Mesendoderm (in vitro differentiated cells): ENCODE data around the gene PLAC9.
A peak's percentile ranks its signal among the peaks of the same experiment; 100 is the strongest.

Experiments used
- DNase-seq: peaks from one replicate; pipeline ENCODE4 v3.0.0; 2013
- H2AK5ac ChIP-seq: 2 replicates; pipeline ENCODE4 v1.6.1; 2013; ENCODE audit warnings: low read length, inconsistent platforms
- H2BK120ac ChIP-seq: 2 replicates; pipeline ENCODE4 v1.6.1; 2013; ENCODE audit warnings: low read depth, mild to moderate bottlenecking, low read length, moderate library complexity, mixed read lengths
- H2BK15ac ChIP-seq: replicated peaks from 2 replicates; pipeline ENCODE4 v1.6.1; 2013; ENCODE audit warnings: low read depth, mild to moderate bottlenecking, moderate library complexity
- H2BK5ac ChIP-seq: 2 replicates; pipeline ENCODE4 v1.6.1; 2013; ENCODE audit warnings: low read length, inconsistent platforms
- H3K18ac ChIP-seq: 2 replicates; pipeline ENCODE4 v1.6.1; 2013; ENCODE audit warnings: mild to moderate bottlenecking, low read length, mixed read lengths
- H3K23ac ChIP-seq: one replicate; pipeline ENCODE4 v1.6.1; 2013; ENCODE audit warnings: low read length
- H3K27ac ChIP-seq: 2 replicates; pipeline ENCODE4 v1.5.1; 2013; ENCODE audit warnings: low read depth, mild to moderate bottlenecking, inconsistent platforms, low read length, moderate library complexity
- H3K27me3 ChIP-seq: 2 replicates; pipeline ENCODE4 v1.6.1; 2013; ENCODE audit warnings: low read length, control low read depth, mild to moderate bottlenecking, inconsistent platforms; ENCODE audit not compliant: insufficient read depth, poor library complexity
- H3K36me3 ChIP-seq: 2 replicates; pipeline ENCODE4 v1.6.1; 2013; ENCODE audit warnings: low read length, inconsistent platforms; ENCODE audit not compliant: control insufficient read depth, insufficient read depth
- H3K4ac ChIP-seq: one replicate; pipeline ENCODE4 v1.6.1; 2013; ENCODE audit warnings: low read depth, mild to moderate bottlenecking, low read length, moderate library complexity
- H3K4me1 ChIP-seq: 2 replicates; pipeline ENCODE4 v1.6.1; 2013; ENCODE audit warnings: low read depth, low read length, inconsistent platforms; ENCODE audit not compliant: control insufficient read depth
- H3K4me2 ChIP-seq: 2 replicates; pipeline ENCODE4 v1.6.1; 2013; ENCODE audit warnings: low read length
- H3K4me3 ChIP-seq: 2 replicates; pipeline ENCODE4 v1.5.1; 2013; ENCODE audit warnings: mild to moderate bottlenecking, low read length
- H3K56ac ChIP-seq: one replicate; pipeline ENCODE4 v1.6.1; 2013; ENCODE audit warnings: low read length
- H3K79me1 ChIP-seq: 2 replicates; pipeline ENCODE4 v1.6.1; 2013; ENCODE audit warnings: low read length, inconsistent platforms
- H3K79me2 ChIP-seq: 2 replicates; pipeline ENCODE4 v1.6.1; 2013; ENCODE audit warnings: mild to moderate bottlenecking, low read length; ENCODE audit not compliant: control insufficient read depth, insufficient read depth
- H3K9ac ChIP-seq: 2 replicates; pipeline ENCODE4 v1.6.1; 2013; ENCODE audit warnings: low read length, inconsistent platforms
- H4K5ac ChIP-seq: one replicate; pipeline ENCODE4 v1.6.1; 2013; ENCODE audit warnings: low read length
- H4K8ac ChIP-seq: one replicate; pipeline ENCODE4 v1.6.1; 2013; ENCODE audit warnings: low read depth, mild to moderate bottlenecking, control low read depth, low read length, moderate library complexity
- WGBS: extraction: QIAGEN DNeasy Blood & Tissue Kit; methylation state at CpG from one replicate; pipeline ENCODE4 v1.1.7; 2013; ENCODE audit warnings: low lambda C conversion rate, missing lambda C conversion rate; ENCODE audit not compliant: insufficient coverage; ENCODE audit errors: extremely low coverage; 5-methylcytosine and 5-hydroxymethylcytosine counted together

The PLAC9 gene

DNA sequence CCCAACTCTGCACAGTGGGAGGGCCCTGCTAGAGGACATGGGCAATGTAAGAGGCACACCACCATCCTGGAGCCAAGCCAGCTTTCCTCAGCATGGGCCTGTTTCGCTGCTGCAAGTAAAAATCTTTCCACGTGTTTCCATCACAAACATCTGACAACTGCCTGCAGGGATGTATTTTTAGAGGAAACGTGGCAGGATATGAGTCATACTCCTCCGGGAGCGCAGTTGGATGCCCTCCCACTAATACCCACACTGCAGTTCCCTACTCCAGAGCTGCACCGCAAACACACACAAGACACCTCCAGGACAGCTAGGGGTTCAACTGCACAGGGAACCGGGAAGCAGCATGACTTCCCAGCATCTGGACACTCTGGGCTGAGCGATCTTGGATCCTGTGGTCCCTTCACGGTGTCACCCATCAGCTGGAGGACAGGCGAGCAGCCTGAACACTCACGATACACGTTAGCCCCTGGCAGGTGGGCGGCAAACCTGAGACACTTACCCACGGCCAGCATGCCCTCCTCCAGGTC is 26.1 kb downstream of the PLAC9 start:
- peaks cover 2% of the 10 kb centered on the region for H3K36me3 ChIP-seq

GRCh38 chr10:80159166-80159873 is 26.8 kb downstream of the PLAC9 start:
- no peak overlapping the region for H3K27ac ChIP-seq
- H2BK15ac ChIP-seq, result no peak overlapping the region
- H3K23ac ChIP-seq, result no peak overlapping the region
- no peak overlapping the region for H3K4me2 ChIP-seq
- H3K4me1 ChIP-seq, result no peaks in the 10 kb centered on the region
- no peak overlapping the region for H3K4ac ChIP-seq
- H2BK120ac ChIP-seq, result no peak overlapping the region
- WGBS, result no CpG with 5 or more reads among the region's 9 CpGs
- no peaks in the 10 kb centered on the region for H3K79me2 ChIP-seq
- no peak overlapping the region for H2BK5ac ChIP-seq
- no peak overlapping the region for H4K5ac ChIP-seq
- no peak for DNase-seq
- H4K8ac ChIP-seq, result no peak overlapping the region
- no peak overlapping the region for H3K18ac ChIP-seq
- no peak overlapping the region for H3K56ac ChIP-seq
- H3K9ac ChIP-seq, result no peak overlapping the region
- H2AK5ac ChIP-seq, result no peak overlapping the region
- H3K79me1 ChIP-seq, result no peaks in the 10 kb centered on the region
- peaks cover 2% of the 10 kb centered on the region for H3K36me3 ChIP-seq
- no peaks in the 10 kb centered on the region for H3K27me3 ChIP-seq
- no peak overlapping the region for H3K4me3 ChIP-seq

More for the DNA sequence above, 26.1 kb downstream of the PLAC9 start:
- Histone ChIP-seq H3K79me1 (no peaks in the 10 kb centered on the region), H4K5ac (no peak overlapping the region), H2BK15ac (no peak overlapping the region), H2AK5ac (no peak overlapping the region), H2BK5ac (no peak overlapping the region), H3K27me3 (no peaks in the 10 kb centered on the region), H3K18ac (no peak overlapping the region), H3K9ac (no peak overlapping the region), H3K4me2 (no peak overlapping the region), H2BK120ac (no peak overlapping the region), H3K4ac (no peak overlapping the region), H3K56ac (no peak overlapping the region), H4K8ac (no peak overlapping the region), H3K79me2 (no peaks in the 10 kb centered on the region), H3K4me1 (no peaks in the 10 kb centered on the region), H3K4me3 (no peak overlapping the region), H3K23ac (no peak overlapping the region), H3K27ac (no peak overlapping the region)
- DNase-seq, result peak; percentile 38
- no CpG with 5 or more reads among the region's 14 CpGs for WGBS

DNA sequence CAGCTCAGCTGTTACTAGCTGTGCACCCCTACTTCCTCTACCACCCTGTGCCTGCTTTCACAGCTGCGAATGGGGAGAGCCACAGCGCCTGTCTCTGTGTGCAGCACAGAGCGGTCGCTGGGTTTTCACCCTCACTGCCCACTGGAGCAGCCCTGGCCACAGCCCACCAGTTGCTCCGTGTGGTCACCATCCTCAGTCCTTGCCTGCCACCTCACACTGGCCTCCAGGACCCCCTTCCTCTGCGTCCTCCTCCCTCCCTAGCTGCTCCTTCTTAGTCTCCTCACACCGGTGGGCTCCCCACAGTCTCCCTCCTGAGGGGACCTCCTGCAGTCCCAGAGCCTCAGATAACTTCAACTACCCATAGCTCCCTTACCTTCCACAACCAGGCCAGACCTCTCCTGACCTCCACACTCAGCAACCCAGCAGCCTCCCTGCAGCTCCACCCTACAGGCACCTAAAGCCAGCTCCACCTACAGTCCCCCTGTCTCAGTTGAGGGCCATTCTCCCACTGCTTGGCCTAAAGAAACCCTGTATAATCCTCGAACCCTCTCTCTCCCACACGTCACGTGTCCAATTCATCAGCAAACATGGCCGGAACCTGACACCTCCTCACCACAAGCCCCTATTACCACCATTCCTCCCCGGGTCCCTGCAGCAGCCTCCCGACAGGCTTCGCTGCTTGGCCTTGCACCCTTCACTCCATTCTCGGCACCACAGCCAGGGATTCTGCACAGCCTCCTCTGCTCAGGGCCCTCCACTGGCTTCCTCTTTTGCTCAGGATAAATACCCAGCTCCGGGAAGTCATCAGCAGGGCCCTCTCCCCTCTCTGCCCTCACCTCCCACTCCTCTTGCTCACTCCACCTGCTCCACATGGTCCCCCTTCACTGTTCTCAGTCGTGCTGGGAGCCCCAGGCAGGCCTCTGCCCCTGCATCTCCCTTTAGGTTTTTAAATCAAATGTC is 28.1 kb downstream of the PLAC9 start:
- Histone ChIP-seq H4K8ac (no peak overlapping the region), H2BK120ac (no peak overlapping the region), H3K18ac (no peak overlapping the region), H3K9ac (no peak overlapping the region), H3K79me2 (no peaks in the 10 kb centered on the region), H2BK15ac (no peak overlapping the region), H3K4me1 (no peaks in the 10 kb centered on the region), H3K4me3 (no peak overlapping the region), H3K4me2 (no peak overlapping the region), H3K23ac (no peak overlapping the region), H3K79me1 (no peaks in the 10 kb centered on the region), H4K5ac (no peak overlapping the region), H2BK5ac (no peak overlapping the region), H3K4ac (no peak overlapping the region), H2AK5ac (no peak overlapping the region), H3K56ac (no peak overlapping the region), H3K36me3 (no peaks in the 10 kb centered on the region), H3K27ac (no peak overlapping the region), H3K27me3 (no peaks in the 10 kb centered on the region)
- no peak for DNase-seq
- no CpG with 5 or more reads among the region's 17 CpGs for WGBS

- Histone ChIP-seq H3K36me3 (no peaks in the 10 kb centered on the region), H3K9ac (no peak overlapping the region), H3K23ac (no peak overlapping the region), H2BK120ac (no peak overlapping the region), H4K8ac (no peak overlapping the region), H3K4me2 (no peak overlapping the region), H3K79me2 (no peaks in the 10 kb centered on the region), H3K4me1 (no peaks in the 10 kb centered on the region), H3K4ac (no peak overlapping the region), H2AK5ac (no peak overlapping the region), H3K18ac (no peak overlapping the region), H3K56ac (no peak overlapping the region), H4K5ac (no peak overlapping the region), H2BK15ac (no peak overlapping the region), H2BK5ac (no peak overlapping the region), H3K79me1 (no peaks in the 10 kb centered on the region), H3K27ac (no peak overlapping the region), H3K27me3 (no peaks in the 10 kb centered on the region), H3K4me3 (no peak overlapping the region)
- DNase-seq, result peak; percentile 46
- no CpG with 5 or more reads among the region's 21 CpGs for WGBS
Measured at GRCh38 chr10:80161321-80162083, 29.0 kb downstream of the PLAC9 start.

- H3K36me3 ChIP-seq, result no peaks in the 10 kb centered on the region
Measured at GRCh38 chr10:80163741-80164341, 31.3 kb downstream of the PLAC9 start.

More at GRCh38 chr10:80163741-80164341, 31.3 kb downstream of the PLAC9 start:
- Histone ChIP-seq H4K5ac (no peak overlapping the region), H3K4me1 (no peaks in the 10 kb centered on the region), H3K27me3 (no peaks in the 10 kb centered on the region), H3K23ac (no peak overlapping the region), H3K4me3 (no peak overlapping the region), H3K79me2 (no peaks in the 10 kb centered on the region), H2BK5ac (no peak overlapping the region), H2BK120ac (no peak overlapping the region), H2BK15ac (no peak overlapping the region), H3K56ac (no peak overlapping the region), H3K79me1 (no peaks in the 10 kb centered on the region), H3K4ac (no peak overlapping the region), H3K4me2 (no peak overlapping the region), H4K8ac (no peak overlapping the region), H3K18ac (no peak overlapping the region), H3K9ac (no peak overlapping the region), H3K27ac (no peak overlapping the region), H2AK5ac (no peak overlapping the region)
- no CpG with 5 or more reads among the region's 8 CpGs for WGBS
- DNase-seq, result no peak
